GM12878 (cell line): Measurements from ENCODE around the gene POU2AF1. TPM values are rescaled to one million over a fixed set of nuclear protein-coding genes. Genes with fewer than 3 reads are reported as not detected.

Experiments
- BCL11A ChIP-seq: IDR thresholded peaks from 2 replicates; pipeline ENCODE4 v1.6.1; 2011; ENCODE audit warnings: low read depth, low read length
- MAX ChIP-seq: IDR thresholded peaks from 2 replicates; pipeline ENCODE4 v1.6.1; 2012; ENCODE audit warnings: low read depth, low read length, improper control_type of control experiment
- MYB ChIP-seq: fragments of 150-350 bp; IDR thresholded peaks from 2 replicates; pipeline ENCODE4 v1.6.1; 2014; ENCODE audit warnings: mild to moderate bottlenecking, low read depth, low read length, borderline replicate concordance
- NR2F1 ChIP-seq: fragments of 450-650 bp; conservative IDR thresholded peaks from 2 replicates; pipeline ENCODE4 v1.6.1; 2017; ENCODE audit warnings: mild to moderate bottlenecking
- polyA plus RNA-seq, 11 experiments: library from polyadenylated mRNA; depleted of rRNA in 4 of 11; unstranded in 6 of 11; stranded (reverse) in 5 of 11; fragments of >200 nt; fragmentation: Nextera tagmentation in 4 of 11; fragmentation: Illumina TruSeq in 1 of 11; extraction: Ambion mirVana in 4 of 11; extraction: Trizol in 1 of 11; gene quantifications; 1 replicate in 1 of 11; 2 replicates in 10 of 11; pipeline versions ENCODE4 v1.2.1 to v1.2.3, GENCODE V29; 2011 to 2016; ENCODE audit warnings: inconsistent platforms in 2 of 11, missing spikeins in 2 of 11, low read depth in 1 of 11
- total RNA-seq, 4 experiments: library from RNA; depleted of rRNA in 3 of 4; stranded (reverse); fragments of >200 nt in 3 of 4; fragmentation: Illumina TruSeq in 1 of 4; extraction: Trizol in 1 of 4; gene quantifications; 2 replicates each; pipeline versions ENCODE4 v1.2.1 to v1.2.3, GENCODE V29; 2013 to 2021
- TF ChIP-seq, protein P1 (sequence below): fragments of 450-650 bp; IDR thresholded peaks from 2 replicates; pipeline ENCODE4 v1.6.1; 2016; ENCODE audit warnings: mild to moderate bottlenecking, moderate library complexity, borderline replicate concordance
- TF ChIP-seq, protein P2 (sequence below): fragments of 450-650 bp; IDR thresholded peaks from 2 replicates; pipeline ENCODE4 v1.6.1; 2017; ENCODE audit warnings: mild to moderate bottlenecking, moderate library complexity

The POU2AF1 gene
- total and polyA plus RNA-seq, 10 of the 15 experiments (the other 5 are each of a cell fraction or from before 2014, with no cell fraction given) = 13.1 to 169 (median 75.5) TPM

DNA sequence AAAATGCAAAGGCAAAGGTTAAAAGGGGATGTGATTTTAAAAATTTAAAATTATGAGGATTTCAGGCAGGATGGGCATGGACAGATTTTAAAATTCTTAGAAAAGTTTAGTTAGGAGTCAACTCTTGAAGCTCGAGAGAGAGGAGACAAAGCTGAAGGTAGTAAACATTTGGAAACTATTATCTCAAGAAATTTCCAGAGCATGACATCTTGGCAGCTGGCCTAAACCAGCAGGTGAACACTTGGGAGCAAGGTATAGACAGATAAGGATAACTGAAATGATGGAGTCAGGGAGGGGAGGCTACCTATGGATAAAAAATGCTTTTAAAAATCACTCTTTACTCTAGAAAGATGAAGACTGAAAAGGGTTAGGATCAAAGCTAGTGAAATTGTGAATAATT lies 67.0 kb downstream of the POU2AF1 start (continued):
- TF ChIP-seq, protein P1, sequence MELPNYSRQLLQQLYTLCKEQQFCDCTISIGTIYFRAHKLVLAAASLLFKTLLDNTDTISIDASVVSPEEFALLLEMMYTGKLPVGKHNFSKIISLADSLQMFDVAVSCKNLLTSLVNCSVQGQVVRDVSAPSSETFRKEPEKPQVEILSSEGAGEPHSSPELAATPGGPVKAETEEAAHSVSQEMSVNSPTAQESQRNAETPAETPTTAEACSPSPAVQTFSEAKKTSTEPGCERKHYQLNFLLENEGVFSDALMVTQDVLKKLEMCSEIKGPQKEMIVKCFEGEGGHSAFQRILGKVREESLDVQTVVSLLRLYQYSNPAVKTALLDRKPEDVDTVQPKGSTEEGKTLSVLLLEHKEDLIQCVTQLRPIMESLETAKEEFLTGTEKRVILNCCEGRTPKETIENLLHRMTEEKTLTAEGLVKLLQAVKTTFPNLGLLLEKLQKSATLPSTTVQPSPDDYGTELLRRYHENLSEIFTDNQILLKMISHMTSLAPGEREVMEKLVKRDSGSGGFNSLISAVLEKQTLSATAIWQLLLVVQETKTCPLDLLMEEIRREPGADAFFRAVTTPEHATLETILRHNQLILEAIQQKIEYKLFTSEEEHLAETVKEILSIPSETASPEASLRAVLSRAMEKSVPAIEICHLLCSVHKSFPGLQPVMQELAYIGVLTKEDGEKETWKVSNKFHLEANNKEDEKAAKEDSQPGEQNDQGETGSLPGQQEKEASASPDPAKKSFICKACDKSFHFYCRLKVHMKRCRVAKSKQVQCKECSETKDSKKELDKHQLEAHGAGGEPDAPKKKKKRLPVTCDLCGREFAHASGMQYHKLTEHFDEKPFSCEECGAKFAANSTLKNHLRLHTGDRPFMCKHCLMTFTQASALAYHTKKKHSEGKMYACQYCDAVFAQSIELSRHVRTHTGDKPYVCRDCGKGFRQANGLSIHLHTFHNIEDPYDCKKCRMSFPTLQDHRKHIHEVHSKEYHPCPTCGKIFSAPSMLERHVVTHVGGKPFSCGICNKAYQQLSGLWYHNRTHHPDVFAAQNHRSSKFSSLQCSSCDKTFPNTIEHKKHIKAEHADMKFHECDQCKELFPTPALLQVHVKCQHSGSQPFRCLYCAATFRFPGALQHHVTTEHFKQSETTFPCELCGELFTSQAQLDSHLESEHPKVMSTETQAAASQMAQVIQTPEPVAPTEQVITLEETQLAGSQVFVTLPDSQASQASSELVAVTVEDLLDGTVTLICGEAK = no peak
- TF ChIP-seq BCL11A = no peak
- TF ChIP-seq MYB = no peak
- no peak for TF ChIP-seq NR2F1
- TF ChIP-seq MAX = no peak
- TF ChIP-seq, protein P2, sequence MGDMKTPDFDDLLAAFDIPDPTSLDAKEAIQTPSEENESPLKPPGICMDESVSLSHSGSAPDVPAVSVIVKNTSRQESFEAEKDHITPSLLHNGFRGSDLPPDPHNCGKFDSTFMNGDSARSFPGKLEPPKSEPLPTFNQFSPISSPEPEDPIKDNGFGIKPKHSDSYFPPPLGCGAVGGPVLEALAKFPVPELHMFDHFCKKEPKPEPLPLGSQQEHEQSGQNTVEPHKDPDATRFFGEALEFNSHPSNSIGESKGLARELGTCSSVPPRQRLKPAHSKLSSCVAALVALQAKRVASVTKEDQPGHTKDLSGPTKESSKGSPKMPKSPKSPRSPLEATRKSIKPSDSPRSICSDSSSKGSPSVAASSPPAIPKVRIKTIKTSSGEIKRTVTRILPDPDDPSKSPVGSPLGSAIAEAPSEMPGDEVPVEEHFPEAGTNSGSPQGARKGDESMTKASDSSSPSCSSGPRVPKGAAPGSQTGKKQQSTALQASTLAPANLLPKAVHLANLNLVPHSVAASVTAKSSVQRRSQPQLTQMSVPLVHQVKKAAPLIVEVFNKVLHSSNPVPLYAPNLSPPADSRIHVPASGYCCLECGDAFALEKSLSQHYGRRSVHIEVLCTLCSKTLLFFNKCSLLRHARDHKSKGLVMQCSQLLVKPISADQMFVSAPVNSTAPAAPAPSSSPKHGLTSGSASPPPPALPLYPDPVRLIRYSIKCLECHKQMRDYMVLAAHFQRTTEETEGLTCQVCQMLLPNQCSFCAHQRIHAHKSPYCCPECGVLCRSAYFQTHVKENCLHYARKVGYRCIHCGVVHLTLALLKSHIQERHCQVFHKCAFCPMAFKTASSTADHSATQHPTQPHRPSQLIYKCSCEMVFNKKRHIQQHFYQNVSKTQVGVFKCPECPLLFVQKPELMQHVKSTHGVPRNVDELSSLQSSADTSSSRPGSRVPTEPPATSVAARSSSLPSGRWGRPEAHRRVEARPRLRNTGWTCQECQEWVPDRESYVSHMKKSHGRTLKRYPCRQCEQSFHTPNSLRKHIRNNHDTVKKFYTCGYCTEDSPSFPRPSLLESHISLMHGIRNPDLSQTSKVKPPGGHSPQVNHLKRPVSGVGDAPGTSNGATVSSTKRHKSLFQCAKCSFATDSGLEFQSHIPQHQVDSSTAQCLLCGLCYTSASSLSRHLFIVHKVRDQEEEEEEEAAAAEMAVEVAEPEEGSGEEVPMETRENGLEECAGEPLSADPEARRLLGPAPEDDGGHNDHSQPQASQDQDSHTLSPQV = no peak
